C4-2B (cell line): ENCODE measurements around the gene NSRP1.
"Not testable (repeated sequence)": the region's sequence is repeated elsewhere in the genome, so short reads cannot be mapped to it uniquely, and the experiment has no call there.

Experiments
- ZFX ChIP-seq: fragments of 450-650 bp; IDR thresholded peaks from 2 replicates; pipeline ENCODE4 v1.6.1; 2017
- TF ChIP-seq, protein P1 (sequence below): fragments of 450-650 bp; conservative IDR thresholded peaks from 2 replicates; pipeline ENCODE4 v1.5.1; 2017; ENCODE audit warnings: mild to moderate bottlenecking

DNA sequence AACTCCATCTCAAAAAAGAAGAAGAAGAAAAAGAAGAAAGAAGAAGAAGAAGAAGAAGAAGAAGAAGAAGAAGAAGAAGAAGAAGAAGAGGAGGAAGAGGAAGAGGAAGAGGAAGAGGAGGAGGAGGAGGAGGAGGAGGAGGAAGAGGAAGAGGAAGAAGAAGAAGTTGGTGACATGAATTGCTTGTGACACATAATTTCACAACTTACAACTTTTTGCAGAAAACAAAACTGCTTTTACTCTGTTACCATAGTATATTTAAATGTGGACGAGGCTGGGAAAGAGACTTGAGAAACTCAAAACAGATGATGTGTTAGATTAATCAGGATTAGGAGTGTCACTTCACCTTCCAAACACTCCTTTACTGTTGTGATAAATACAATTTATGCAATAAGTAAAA, 113.4 kb downstream of the NSRP1 start:
- TF ChIP-seq, protein P1, sequence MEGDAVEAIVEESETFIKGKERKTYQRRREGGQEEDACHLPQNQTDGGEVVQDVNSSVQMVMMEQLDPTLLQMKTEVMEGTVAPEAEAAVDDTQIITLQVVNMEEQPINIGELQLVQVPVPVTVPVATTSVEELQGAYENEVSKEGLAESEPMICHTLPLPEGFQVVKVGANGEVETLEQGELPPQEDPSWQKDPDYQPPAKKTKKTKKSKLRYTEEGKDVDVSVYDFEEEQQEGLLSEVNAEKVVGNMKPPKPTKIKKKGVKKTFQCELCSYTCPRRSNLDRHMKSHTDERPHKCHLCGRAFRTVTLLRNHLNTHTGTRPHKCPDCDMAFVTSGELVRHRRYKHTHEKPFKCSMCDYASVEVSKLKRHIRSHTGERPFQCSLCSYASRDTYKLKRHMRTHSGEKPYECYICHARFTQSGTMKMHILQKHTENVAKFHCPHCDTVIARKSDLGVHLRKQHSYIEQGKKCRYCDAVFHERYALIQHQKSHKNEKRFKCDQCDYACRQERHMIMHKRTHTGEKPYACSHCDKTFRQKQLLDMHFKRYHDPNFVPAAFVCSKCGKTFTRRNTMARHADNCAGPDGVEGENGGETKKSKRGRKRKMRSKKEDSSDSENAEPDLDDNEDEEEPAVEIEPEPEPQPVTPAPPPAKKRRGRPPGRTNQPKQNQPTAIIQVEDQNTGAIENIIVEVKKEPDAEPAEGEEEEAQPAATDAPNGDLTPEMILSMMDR: not testable (repeated sequence)
- not testable (repeated sequence) for TF ChIP-seq ZFX
